H1 (cell line): ENCODE results near the gene SLC2A14. TPM values are rescaled to one million over a fixed set of nuclear protein-coding genes. Genes with fewer than 3 reads are reported as not detected.
A peak's percentile ranks its signal among the peaks of the same experiment; 100 is the strongest.

Experiments
- CTCF ChIA-PET: fragments of 300-600 bp; sonication (Branson Sonifier 250); formaldehyde crosslinking; loops from one replicate; lab custom pipeline; 2021; ENCODE audit not compliant: partially characterized antibody; lab: Charles Lee
- POLR2A ChIA-PET: fragments of 300-600 bp; sonication (Branson Sonifier 250); formaldehyde crosslinking; loops from one replicate; lab custom pipeline; 2021; ENCODE audit warnings: inconsistent platforms; ENCODE audit not compliant: partially characterized antibody; lab: Charles Lee
- DNase-seq, 2 experiments: peaks; one replicate each; pipeline versions ENCODE4 v3.0.0 to v3.0.0-alpha.2; 2010 to 2022; ENCODE audit warnings: low spot score in 2 of 2, low read depth in 1 of 2, mixed read lengths in 1 of 2
- FAIRE-seq: peaks from 2 replicates; lab custom pipeline; 2011; peaks lifted over from hg19 to GRCh38; lab: Jason Lieb, UNC
- H2AFZ ChIP-seq: 2 replicates; pipeline ENCODE4 v1.8.1; 2012; ENCODE audit warnings: low read length, inconsistent platforms
- H2AK5ac ChIP-seq: 2 replicates; pipeline ENCODE4 v1.6.1; 2013; ENCODE audit warnings: low read depth, low read length
- H2BK120ac ChIP-seq: replicated peaks from 2 replicates; pipeline ENCODE3; 2013; ENCODE audit warnings: low read depth, low read length, inconsistent platforms
- H2BK12ac ChIP-seq: 2 replicates; pipeline ENCODE4 v1.6.1; 2013; ENCODE audit warnings: low read depth, low read length
- H2BK15ac ChIP-seq: 2 replicates; pipeline ENCODE4 v1.6.1; 2013; ENCODE audit warnings: low read length
- H2BK20ac ChIP-seq: 2 replicates; pipeline ENCODE4 v1.6.1; 2013; ENCODE audit warnings: low read length
- H2BK5ac ChIP-seq: 2 replicates; pipeline ENCODE4 v1.6.1; 2013; ENCODE audit warnings: low read depth, low read length
- H3K14ac ChIP-seq: 2 replicates; pipeline ENCODE4 v1.6.1; 2013; ENCODE audit warnings: inconsistent platforms; ENCODE audit not compliant: insufficient read length
- H3K18ac ChIP-seq: 2 replicates; pipeline ENCODE4 v1.6.1; 2013; ENCODE audit warnings: low read length; ENCODE audit errors: extremely low read depth
- H3K23ac ChIP-seq: 2 replicates; pipeline ENCODE4 v1.6.1; 2013; ENCODE audit warnings: inconsistent platforms; ENCODE audit not compliant: insufficient read length
- H3K23me2 ChIP-seq: 2 replicates; pipeline ENCODE4 v1.6.1; 2013; ENCODE audit warnings: low read depth, low read length
- H3K27ac ChIP-seq: 2 replicates; pipeline ENCODE4 v1.6.1; 2011; ENCODE audit warnings: low read depth, low read length, inconsistent platforms
- H3K27me3 ChIP-seq, 4 experiments: replicated peaks in 1 of 4; 1 replicate in 1 of 4; 2 replicates in 3 of 4; pipeline versions ENCODE4 v1.6.1 to v1.8.1; 2011 to 2013; ENCODE audit warnings: low read length in 3 of 4, mild to moderate bottlenecking in 3 of 4, inconsistent platforms in 2 of 4, mixed read lengths in 2 of 4, moderate library complexity in 1 of 4; ENCODE audit not compliant: control insufficient read depth in 3 of 4, insufficient read depth in 3 of 4; ENCODE audit errors: extremely low read depth in 1 of 4
- H3K36me3 ChIP-seq, 4 experiments: 2 replicates each; pipeline versions ENCODE4 v1.6.1 to v1.8.1; 2011 to 2013; ENCODE audit warnings: mild to moderate bottlenecking in 4 of 4, low read length in 3 of 4, moderate library complexity in 2 of 4, control low read depth in 1 of 4, inconsistent platforms in 1 of 4; ENCODE audit not compliant: insufficient read depth in 4 of 4, control insufficient read depth in 2 of 4
- H3K4ac ChIP-seq: replicated peaks from 2 replicates; pipeline ENCODE3; 2013; ENCODE audit warnings: low read length, low read depth, mixed read lengths, inconsistent platforms; ENCODE audit not compliant: insufficient read length
- H3K4me1 ChIP-seq, 4 experiments: replicated peaks in 1 of 4; 1 replicate in 1 of 4; 2 replicates in 3 of 4; pipeline versions ENCODE4 v1.6.1 to v1.8.1; 2011 to 2013; ENCODE audit warnings: low read length in 3 of 4, inconsistent platforms in 2 of 4, mixed read lengths in 1 of 4; ENCODE audit not compliant: insufficient read depth in 4 of 4, control insufficient read depth in 3 of 4
- H3K4me2 ChIP-seq, 2 experiments: 2 replicates each; pipeline versions ENCODE4 v1.6.1 to v1.8.1; 2011 to 2013; ENCODE audit warnings: low read depth in 2 of 2, low read length in 2 of 2, control low read depth in 1 of 2, inconsistent platforms in 1 of 2, mild to moderate bottlenecking in 1 of 2; ENCODE audit not compliant: insufficient read depth in 1 of 2
- H3K4me3 ChIP-seq, 4 experiments: fragments of 200-600, 300-600 bp in 1 of 4; sonication (generic), shearing (Covaris generic), sonication (Bioruptor Twin) in 1 of 4; 2 replicates each; pipeline versions ENCODE4 v1.5.1 to v1.8.1; 2011 to 2016; ENCODE audit warnings: low read length in 4 of 4, low read depth in 3 of 4, control low read depth in 2 of 4, inconsistent platforms in 2 of 4, mild to moderate bottlenecking in 2 of 4, mixed read lengths in 1 of 4, moderate library complexity in 1 of 4; ENCODE audit not compliant: insufficient read depth in 2 of 4; ENCODE audit errors: extremely low read depth in 1 of 4
- H3K56ac ChIP-seq: replicated peaks from 2 replicates; pipeline ENCODE3; 2013; ENCODE audit warnings: low read depth, mild to moderate bottlenecking, mixed read lengths, low read length, inconsistent platforms; ENCODE audit not compliant: insufficient read length
- H3K79me1 ChIP-seq: 2 replicates; pipeline ENCODE4 v1.6.1; 2013; ENCODE audit warnings: low read depth, low read length, control low read depth
- H3K79me2 ChIP-seq, 2 experiments: 2 replicates each; pipeline versions ENCODE4 v1.6.1 to v1.8.1; 2012 to 2013; ENCODE audit warnings: low read length in 2 of 2, mild to moderate bottlenecking in 2 of 2, inconsistent platforms in 1 of 2; ENCODE audit not compliant: insufficient read depth in 2 of 2, control insufficient read depth in 1 of 2
- H3K9ac ChIP-seq, 4 experiments: replicated peaks in 1 of 4; 1 replicate in 1 of 4; 2 replicates in 3 of 4; pipeline versions ENCODE4 v1.6.1 to v1.8.1; 2011 to 2013; ENCODE audit warnings: low read depth in 3 of 4, low read length in 3 of 4, control low read depth in 2 of 4, mild to moderate bottlenecking in 2 of 4, moderate library complexity in 2 of 4, inconsistent platforms in 1 of 4; ENCODE audit errors: extremely low read depth in 1 of 4
- H3K9me3 ChIP-seq, 2 experiments: 2 replicates each; pipeline versions ENCODE4 v1.6.1 to v1.8.1; 2012 to 2013; ENCODE audit warnings: mild to moderate bottlenecking in 2 of 2, moderate library complexity in 2 of 2, control low read depth in 1 of 2, inconsistent platforms in 1 of 2, low read depth in 1 of 2, low read length in 1 of 2, mixed read lengths in 1 of 2; ENCODE audit not compliant: insufficient read depth in 2 of 2
- H4K20me1 ChIP-seq, 2 experiments: replicated peaks in 1 of 2; 2 replicates each; pipeline versions ENCODE3 to v1.8.1; 2011 to 2013; ENCODE audit warnings: inconsistent platforms in 2 of 2, low read length in 2 of 2, mild to moderate bottlenecking in 1 of 2; ENCODE audit not compliant: insufficient read depth in 2 of 2, control insufficient read depth in 1 of 2
- H4K5ac ChIP-seq: 2 replicates; pipeline ENCODE4 v1.6.1; 2013; ENCODE audit warnings: low read length, low read depth, mixed read lengths, inconsistent platforms; ENCODE audit not compliant: insufficient read length
- H4K8ac ChIP-seq: 2 replicates; pipeline ENCODE4 v1.8.0; 2013; ENCODE audit warnings: mild to moderate bottlenecking, moderate library complexity, low read length, inconsistent platforms; ENCODE audit not compliant: insufficient read depth; ENCODE audit errors: extremely low read depth
- H4K91ac ChIP-seq: replicated peaks from 2 replicates; pipeline ENCODE3; 2013; ENCODE audit warnings: low read length, mixed read lengths, inconsistent platforms; ENCODE audit not compliant: insufficient read length
- CHD2 ChIP-seq: IDR thresholded peaks from 2 replicates; pipeline ENCODE4 v1.6.1; 2012; ENCODE audit warnings: low read length, improper control_type of control experiment
- E2F6 ChIP-seq: IDR thresholded peaks from 2 replicates; pipeline ENCODE4 v1.6.1; 2012; ENCODE audit warnings: inconsistent platforms
- HDAC2 ChIP-seq, 2 experiments: fragments of 300-600 bp in 1 of 2; sonication (generic) in 1 of 2; IDR thresholded peaks; 2 replicates each; pipeline ENCODE4 v1.6.1; 2011 to 2012; ENCODE audit warnings: low read depth in 2 of 2, low read length in 2 of 2, mild to moderate bottlenecking in 2 of 2, moderate library complexity in 2 of 2, borderline replicate concordance in 1 of 2, inconsistent platforms in 1 of 2
- MAX ChIP-seq: IDR thresholded peaks from 2 replicates; pipeline ENCODE4 v1.6.1; 2012; ENCODE audit warnings: inconsistent platforms
- NANOG ChIP-seq: IDR thresholded peaks from 2 replicates; pipeline ENCODE4 v1.6.1; 2011; ENCODE audit warnings: low read length, low read depth, mild to moderate bottlenecking, inconsistent platforms; ENCODE audit not compliant: insufficient read depth, poor library complexity, severe bottlenecking
- SRF ChIP-seq: IDR thresholded peaks from 2 replicates; pipeline ENCODE4 v1.6.1; 2011; ENCODE audit warnings: mild to moderate bottlenecking, low read depth, low read length, moderate library complexity
- YY1 ChIP-seq: IDR thresholded peaks from 2 replicates; pipeline ENCODE4 v1.6.1; 2011; ENCODE audit warnings: low read depth, mild to moderate bottlenecking, low read length
- WGBS, 2 experiments: shearing (Covaris generic) in 1 of 2; methylation state at CpG; one replicate each; pipeline versions ENCODE4 v1.1.6 to v1.1.7; 2013 to 2015; ENCODE audit warnings: low lambda C conversion rate in 2 of 2, mixed read lengths in 2 of 2, inconsistent platforms in 1 of 2, low coverage in 1 of 2, missing lambda C conversion rate in 1 of 2; ENCODE audit not compliant: insufficient replicate concordance in 2 of 2, insufficient coverage in 1 of 2, insufficient read length in 1 of 2; ENCODE audit errors: extremely low coverage in 1 of 2, missing lambda C conversion rate in 1 of 2; 5-methylcytosine and 5-hydroxymethylcytosine counted together
- polyA plus RNA-seq, 7 experiments: library from polyadenylated mRNA; depleted of rRNA in 3 of 7; stranded (reverse) in 5 of 7; unstranded in 2 of 7; fragments of >200 nt in 5 of 7; fragments of 200-250 nt in 2 of 7; gene quantifications; 1 replicate in 5 of 7; 2 replicates in 1 of 7; 4 replicates in 1 of 7; pipeline versions ENCODE4 v1.2.1 to v1.2.3, GENCODE V29; 2011 to 2013; ENCODE audit warnings: missing spikeins in 2 of 7, mixed read lengths in 2 of 7
- total RNA-seq: library from RNA; stranded (reverse); fragmentation: NEBNext Ultra II Directional; extraction: Animal tissue kit (Norgen Biotek cat#: 25700); gene quantifications from 2 replicates; pipeline ENCODE4 v1.2.1, GENCODE V29; 2021

Gene SLC2A14
- total and polyA plus RNA-seq, 2 of the 8 experiments (the other 6 are each of a cell fraction or from before 2014, with no cell fraction given), result 11.1 to 19.3 TPM

- Histone ChIP-seq H3K79me2 (no peaks in the 10 kb centered on the region), H3K27me3 (no peaks in the 10 kb centered on the region), H3K4ac (no peak overlapping the region), H4K5ac (no peak overlapping the region), H2AK5ac (no peak overlapping the region), H3K18ac (no peak overlapping the region; the same call in 1 of the 2 replicates), H3K4me3 (no peak overlapping the region), H3K27ac (no peak overlapping the region), H2BK15ac (no peak overlapping the region), H3K9ac (no peak overlapping the region), H2BK12ac (no peak overlapping the region), H3K23ac (no peak overlapping the region), H3K14ac (no peak overlapping the region), H3K56ac (no peak overlapping the region), H2BK5ac (no peak overlapping the region), H4K20me1 (no peaks in the 10 kb centered on the region), H3K4me1 (no peaks in the 10 kb centered on the region; a peak in 1 of 7 replicates), H3K23me2 (no peaks in the 10 kb centered on the region), H2BK120ac (no peak overlapping the region), H3K36me3 (no peaks in the 10 kb centered on the region), H2BK20ac (0 out of 2 replicates have a peak overlapping the region, but pooled peaks have one; percentile 40), H4K91ac (no peak overlapping the region), H2AFZ (no peak overlapping the region), H4K8ac (no peak overlapping the region), H3K9me3 (no peaks in the 10 kb centered on the region), H3K79me1 (no peaks in the 10 kb centered on the region), H3K4me2 (no peak overlapping the region)
- ChIA-PET POLR2A (interaction anchor here (0.8 to 1.7 kb wide), 3 partner anchors 26 to 83 kb away, joined by 3 to 4 read pairs (median 3); no protein-coding TSS in a partner anchor), CTCF (interaction anchor here (0.6 to 2.0 kb wide), 4 partner anchors 24 to 194 kb away, joined by 3 to 6 read pairs (median 3); no protein-coding TSS in a partner anchor)
- 75% methylated on average over 5 of the region's 5 CpGs; no CpG with 5 or more reads in 1 of the 2 experiments for WGBS, 2 experiments
- DNase-seq (no peak), FAIRE-seq (no peak)
- TF ChIP-seq CHD2, result no peak
- TF ChIP-seq HDAC2 (IDR thresholded peaks at IDR 0.05; ENCODE audit: borderline replicate concordance in 1 of 2, low read depth in 2 of 2, low read length in 2 of 2), result no peak
- TF ChIP-seq YY1, result no peak
- TF ChIP-seq NANOG, result no peak
- TF ChIP-seq MAX, result no peak
- TF ChIP-seq SRF, result no peak
- no peak for TF ChIP-seq E2F6
These were observed 36.9 kb downstream of the SLC2A14 start for GRCh38 chr12:7835766-7836165.
